ENCODE measurements around the gene STK24. TPM values are rescaled to one million over a fixed set of nuclear protein-coding genes. Genes with fewer than 3 reads are reported as not detected.
"Not testable (repeated sequence)": the region's sequence is repeated elsewhere in the genome, so short reads cannot be mapped to it uniquely, and the experiment has no call there.

Gene STK24
- total RNA-seq, 2 experiments from 2014 or later = 134 to 148 TPM

DNA sequence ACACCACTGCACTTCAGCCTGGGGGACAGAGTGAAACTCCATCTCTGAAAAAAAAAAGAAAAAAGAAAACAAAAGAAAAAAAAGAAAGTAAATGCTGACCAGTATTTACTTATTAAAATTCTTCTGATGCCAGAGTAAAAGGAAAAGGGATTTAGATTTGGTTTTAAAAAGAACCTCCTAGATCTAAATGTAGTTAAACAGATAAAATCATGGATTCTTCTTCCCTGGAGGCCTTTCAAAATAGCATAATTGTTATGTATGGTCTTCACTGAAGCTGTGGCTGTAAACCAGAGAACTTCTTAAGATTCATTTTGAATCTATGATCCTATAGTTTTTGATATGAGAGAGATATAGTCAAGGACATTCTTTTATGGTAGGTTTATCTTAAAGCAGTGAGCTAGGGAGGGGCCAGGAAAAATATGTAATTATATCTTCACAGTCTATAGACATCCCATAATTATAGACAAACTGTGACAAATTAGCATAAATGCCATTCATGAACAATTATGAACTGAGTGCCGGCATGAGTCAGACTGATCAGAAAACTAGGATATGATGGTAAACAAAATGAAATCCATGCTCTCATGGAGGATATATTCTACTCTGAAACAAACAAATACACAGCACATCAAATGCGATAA is 14.9 kb upstream of the STK24 start:
- DNase-seq (no peak), ATAC-seq (no peak)
- H3K4me3 Mint-ChIP-seq = no peak overlapping the region
- H3K9me3 Mint-ChIP-seq (ENCODE audit: low read depth) = no peaks in the 10 kb centered on the region
- peaks cover 2% of the 10 kb centered on the region for H3K36me3 Mint-ChIP-seq
- CTCF ChIA-PET = no interaction called here
- peaks cover 7% of the 10 kb centered on the region for H3K4me1 Mint-ChIP-seq
- H3K27ac Mint-ChIP-seq = no peak overlapping the region
- peaks cover 2% of the 10 kb centered on the region for H3K27me3 Mint-ChIP-seq

DNA sequence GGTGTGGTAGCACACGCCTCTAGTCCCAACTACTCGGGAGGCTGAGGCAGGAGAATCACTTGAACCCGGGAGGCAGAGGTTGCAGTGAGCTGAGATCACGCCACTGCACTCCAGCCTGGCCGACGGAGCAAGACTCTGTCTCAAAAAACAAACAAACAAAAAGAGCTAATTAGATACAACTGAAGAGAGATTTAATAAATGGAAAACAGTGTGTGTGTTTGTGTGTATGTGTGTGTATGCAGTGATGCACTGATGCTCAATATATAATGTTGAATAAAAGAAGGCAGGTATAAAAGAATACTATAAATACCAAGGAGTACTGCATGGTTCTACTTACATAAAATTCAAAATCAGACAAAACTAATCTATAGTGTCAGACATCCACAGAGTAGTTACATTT is 13.6 kb upstream of the STK24 start:
- not testable (repeated sequence) for H3K27me3 Mint-ChIP-seq; H3K4me1 Mint-ChIP-seq; H3K27ac Mint-ChIP-seq; DNase-seq; H3K9me3 Mint-ChIP-seq (ENCODE audit: low read depth); ATAC-seq; H3K36me3 Mint-ChIP-seq; H3K4me3 Mint-ChIP-seq
- CTCF ChIA-PET = interaction anchor here (0.7 kb wide), 1 partner anchor 145 kb away, joined by 3 read pairs; no protein-coding TSS in a partner anchor

- H3K4me1 Mint-ChIP-seq; H3K27me3 Mint-ChIP-seq; ATAC-seq; H3K9me3 Mint-ChIP-seq (ENCODE audit: low read depth); DNase-seq; CTCF ChIA-PET; H3K36me3 Mint-ChIP-seq; H3K4me3 Mint-ChIP-seq; H3K27ac Mint-ChIP-seq: not testable (repeated sequence)
These were observed 12.6 kb upstream of the STK24 start for GRCh38 chr13:98589516-98589915.

DNA sequence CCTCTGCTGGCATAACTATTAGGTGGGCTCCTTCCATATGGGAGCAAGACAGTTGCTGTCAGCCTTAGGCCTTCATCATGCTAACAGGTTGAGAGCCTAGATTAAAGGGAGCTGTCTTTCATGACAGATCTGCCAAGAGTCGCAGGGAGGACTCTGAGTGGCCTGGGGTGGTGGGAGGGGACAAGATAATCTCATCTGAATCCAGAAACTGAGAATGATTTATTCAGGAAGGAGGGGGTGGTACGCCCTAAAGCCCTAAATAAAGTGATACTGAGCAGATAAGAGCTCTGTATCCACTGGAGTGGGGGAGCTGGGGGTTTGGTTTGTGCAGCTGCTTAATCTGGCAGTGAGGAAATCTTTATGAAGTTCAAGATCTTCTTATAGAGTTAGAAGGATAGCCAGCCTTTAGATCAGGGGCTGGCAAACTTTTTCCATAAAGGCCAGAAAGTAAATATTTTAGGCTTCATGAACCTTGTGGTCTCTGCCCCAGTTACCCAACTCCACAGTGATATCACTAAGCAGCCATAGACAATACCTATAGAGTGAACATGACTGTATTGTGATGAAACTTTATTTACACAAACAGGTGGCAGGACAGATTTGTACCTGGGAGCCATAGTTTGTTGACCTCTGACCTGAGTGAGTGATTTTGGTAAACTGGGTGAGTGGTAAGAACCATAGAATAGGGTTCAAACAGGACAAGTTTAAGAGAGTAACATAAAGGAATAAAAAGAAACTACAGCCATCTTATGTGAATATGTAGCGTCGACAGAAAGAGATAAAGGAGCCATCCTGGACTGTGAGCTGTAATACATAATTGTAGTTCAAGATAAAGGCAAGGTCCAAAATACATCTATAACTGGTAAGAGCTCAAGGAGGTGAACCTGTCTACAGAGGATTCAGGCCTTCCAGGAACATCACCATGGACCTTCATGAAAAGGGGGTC is 9.8 kb upstream of the STK24 start:
- CTCF ChIA-PET = interaction anchor here (1.7 kb wide), 1 partner anchor 141 kb away, joined by 6 read pairs; no protein-coding TSS in a partner anchor
- Mint-ChIP-seq H3K9me3 (ENCODE audit: low read depth) (no peaks in the 10 kb centered on the region), H3K4me1 (peaks cover 8% of the 10 kb centered on the region), H3K36me3 (no peaks in the 10 kb centered on the region), H3K27me3 (peaks cover 2% of the 10 kb centered on the region), H3K27ac (no peak overlapping the region), H3K4me3 (no peak overlapping the region)
- ATAC-seq = no peak
- no peak for DNase-seq

- Mint-ChIP-seq H3K4me3 (no peak overlapping the region), H3K9me3 (ENCODE audit: low read depth) (no peaks in the 10 kb centered on the region), H3K4me1 (peaks cover 10% of the 10 kb centered on the region), H3K27me3 (peaks cover 2% of the 10 kb centered on the region), H3K36me3 (no peaks in the 10 kb centered on the region), H3K27ac (no peak overlapping the region)
- ATAC-seq (no peak), DNase-seq (no peak)
- CTCF ChIA-PET = no interaction called here
These were observed 9.0 kb upstream of the STK24 start for GRCh38 chr13:98585946-98586345.

DNA sequence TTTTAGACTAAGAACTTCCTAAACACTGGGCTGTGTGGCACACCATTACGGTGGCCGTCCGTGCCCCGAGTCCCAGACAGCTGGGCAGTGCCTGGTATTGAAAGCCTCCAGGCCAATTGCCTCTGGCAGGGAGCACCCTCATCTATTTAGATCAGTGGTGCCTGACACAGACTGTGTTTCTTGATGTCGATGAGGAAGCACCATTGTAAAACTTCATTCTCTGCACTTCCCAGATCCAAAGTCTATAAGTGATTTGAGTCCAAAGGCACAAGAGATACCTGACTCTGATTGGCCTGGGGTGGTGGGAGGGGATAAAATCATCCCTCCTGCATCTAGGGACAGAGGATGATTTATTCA is 8.5 kb upstream of the STK24 start:
- DNase-seq = no peak
- H3K27me3 Mint-ChIP-seq = peaks cover 2% of the 10 kb centered on the region

GRCh38 chr13:98584668-98585397 is 7.9 kb upstream of the STK24 start:
- Mint-ChIP-seq H3K4me1 (peaks cover 10% of the 10 kb centered on the region), H3K4me3 (no peak overlapping the region), H3K36me3 (no peaks in the 10 kb centered on the region), H3K27me3 (peaks cover 2% of the 10 kb centered on the region), H3K27ac (no peak overlapping the region), H3K9me3 (ENCODE audit: low read depth) (no peaks in the 10 kb centered on the region)
- DNase-seq (no peak), ATAC-seq (no peak)
- CTCF ChIA-PET = interaction anchor here (1.2 kb wide), 1 partner anchor 89 kb away, joined by 3 read pairs; no protein-coding TSS in a partner anchor

More for the DNA sequence above, 8.5 kb upstream of the STK24 start:
- no peak overlapping the region for H3K27ac Mint-ChIP-seq
- CTCF ChIA-PET = no interaction called here
- no peaks in the 10 kb centered on the region for H3K9me3 Mint-ChIP-seq (ENCODE audit: low read depth)
- H3K4me1 Mint-ChIP-seq = peaks cover 10% of the 10 kb centered on the region
- no peaks in the 10 kb centered on the region for H3K36me3 Mint-ChIP-seq
- no peak for ATAC-seq
- no peak overlapping the region for H3K4me3 Mint-ChIP-seq

DNA sequence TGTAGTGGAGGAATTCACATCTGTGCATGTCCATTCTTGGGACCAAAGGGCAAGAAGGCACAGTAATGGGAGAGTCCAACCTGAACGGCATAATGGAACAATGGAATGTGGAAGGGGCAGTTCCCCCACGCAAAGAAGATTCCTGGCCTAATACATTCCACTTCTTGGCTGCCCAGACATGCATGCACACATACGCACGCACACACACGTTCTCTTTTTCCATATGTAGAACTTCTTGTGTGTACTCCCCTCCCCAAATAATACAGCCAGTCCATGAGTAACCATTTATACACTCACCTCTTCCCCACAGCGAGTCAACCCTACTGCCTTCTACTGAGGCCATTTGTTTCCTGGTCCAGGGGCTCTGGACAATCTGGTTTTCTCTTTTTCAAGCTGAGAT is 6.0 kb upstream of the STK24 start:
- ATAC-seq (no peak), DNase-seq (no peak)
- peaks cover 19% of the 10 kb centered on the region for H3K4me1 Mint-ChIP-seq
- H3K27me3 Mint-ChIP-seq = no peaks in the 10 kb centered on the region
- H3K4me3 Mint-ChIP-seq = no peak overlapping the region
- H3K27ac Mint-ChIP-seq = no peak overlapping the region
- H3K9me3 Mint-ChIP-seq (ENCODE audit: low read depth) = no peaks in the 10 kb centered on the region
- CTCF ChIA-PET = interaction anchor here (0.5 to 1.3 kb wide), 2 partner anchors 71 to 259 kb away, joined by 3 to 6 read pairs; no protein-coding TSS in a partner anchor
- peaks cover 2% of the 10 kb centered on the region for H3K36me3 Mint-ChIP-seq

GRCh38 chr13:98581971-98582702 is 5.2 kb upstream of the STK24 start:
- CTCF ChIA-PET = interaction anchor here (1.3 kb wide), 1 partner anchor 71 kb away, joined by 6 read pairs; no protein-coding TSS in a partner anchor
- H3K27ac Mint-ChIP-seq = no peak overlapping the region
- no peaks in the 10 kb centered on the region for H3K27me3 Mint-ChIP-seq
- no peaks in the 10 kb centered on the region for H3K9me3 Mint-ChIP-seq (ENCODE audit: low read depth)
- H3K36me3 Mint-ChIP-seq = peaks cover 2% of the 10 kb centered on the region
- ATAC-seq = no peak
- no peak overlapping the region for H3K4me3 Mint-ChIP-seq
- no peak for DNase-seq
- H3K4me1 Mint-ChIP-seq = peaks cover 24% of the 10 kb centered on the region

DNA sequence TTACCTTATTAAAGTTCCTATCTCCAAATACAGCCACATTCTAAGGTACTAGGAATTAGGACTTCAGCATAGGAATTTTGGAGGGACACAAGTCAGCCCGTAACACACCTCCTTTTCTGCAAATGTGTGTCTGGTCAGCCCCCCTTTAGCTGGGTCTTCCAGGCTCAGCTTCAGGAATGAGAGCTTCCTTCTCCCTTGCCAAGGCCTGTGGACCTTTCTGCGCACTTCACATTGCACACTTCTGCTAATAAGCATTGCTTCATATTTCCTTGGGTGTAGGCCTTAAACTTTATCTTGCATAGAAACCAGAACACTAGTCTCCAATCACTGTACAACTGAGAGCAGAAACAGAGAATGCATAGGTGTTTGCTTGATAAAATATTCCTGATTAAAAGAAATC is 4.5 kb upstream of the STK24 start:
- Mint-ChIP-seq H3K9me3 (ENCODE audit: low read depth) (no peaks in the 10 kb centered on the region), H3K27me3 (no peaks in the 10 kb centered on the region), H3K4me3 (no peak overlapping the region), H3K4me1 (peaks cover 24% of the 10 kb centered on the region), H3K36me3 (peaks cover 2% of the 10 kb centered on the region), H3K27ac (no peak overlapping the region)
- ATAC-seq = no peak
- DNase-seq = no peak
- CTCF ChIA-PET = interaction anchor here (1.2 kb wide), 1 partner anchor 685 kb away, joined by 3 read pairs; no protein-coding TSS in a partner anchor

DNA sequence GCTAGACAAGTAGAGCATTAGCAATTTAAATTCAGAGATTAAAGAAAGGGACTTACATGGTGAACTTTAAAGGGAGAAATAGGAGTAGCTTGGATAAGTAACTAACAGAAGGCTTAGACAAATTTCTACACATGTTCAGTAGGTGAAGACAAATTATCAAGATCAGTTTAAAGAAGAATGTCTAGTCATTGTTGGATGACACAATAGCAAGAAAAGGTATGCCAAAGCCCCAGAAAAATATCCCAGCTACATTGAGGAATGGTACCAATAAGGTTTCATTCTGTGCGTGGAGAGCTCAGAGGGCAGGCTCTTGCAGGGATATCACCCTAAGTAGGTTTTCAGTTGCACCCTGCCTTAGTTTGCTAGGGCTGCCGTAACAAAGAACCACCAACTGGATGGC is 3.5 kb upstream of the STK24 start:
- CTCF ChIA-PET = interaction anchor here (1.0 to 2.0 kb wide), 4 partner anchors 9 to 686 kb away, joined by 3 to 6 read pairs (median 4); no protein-coding TSS in a partner anchor
- no peak for DNase-seq
- no peak overlapping the region for H3K4me3 Mint-ChIP-seq

DNA sequence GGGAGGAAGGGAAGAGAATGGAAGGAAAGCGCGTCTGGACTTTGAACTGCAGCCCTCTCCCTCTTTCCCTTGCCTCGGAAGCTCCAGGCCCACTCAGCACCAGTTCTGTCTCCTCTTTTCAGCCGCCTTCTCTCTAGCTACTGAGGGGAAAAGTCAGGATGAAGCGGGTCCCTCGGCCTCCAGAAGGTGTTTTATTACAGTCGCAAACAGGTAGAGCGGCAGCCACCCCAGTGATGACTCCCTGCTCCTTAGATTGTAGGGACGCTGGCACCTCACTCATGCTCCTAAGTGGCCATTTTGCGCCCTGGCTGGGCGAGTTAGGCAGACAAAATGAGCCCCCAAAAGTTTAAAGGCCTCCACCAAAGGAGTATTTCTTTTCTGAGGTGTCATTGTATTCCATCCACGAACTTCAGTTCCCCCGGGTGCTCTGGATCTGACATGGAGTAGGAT is 954 bp upstream of the STK24 start:
- Mint-ChIP-seq H3K4me3 (peak overlapping the region; percentile 82), H3K27me3 (no peaks in the 10 kb centered on the region), H3K9me3 (ENCODE audit: low read depth) (no peaks in the 10 kb centered on the region), H3K4me1 (peaks cover 43% of the 10 kb centered on the region), H3K27ac (peak overlapping the region; percentile 82), H3K36me3 (peaks cover 18% of the 10 kb centered on the region)
- DNase-seq (no peak), ATAC-seq (no peak)
- CTCF ChIA-PET = interaction anchor here (1.1 to 1.3 kb wide), 3 partner anchors 37 to 132 kb away, joined by 3 read pairs; no protein-coding TSS in a partner anchor

More for the DNA sequence above, 3.5 kb upstream of the STK24 start:
- H3K9me3 Mint-ChIP-seq (ENCODE audit: low read depth) = no peaks in the 10 kb centered on the region
- H3K27ac Mint-ChIP-seq = no peak overlapping the region
- H3K27me3 Mint-ChIP-seq = no peaks in the 10 kb centered on the region
- ATAC-seq = no peak
- H3K36me3 Mint-ChIP-seq = peaks cover 6% of the 10 kb centered on the region
- H3K4me1 Mint-ChIP-seq = peaks cover 24% of the 10 kb centered on the region

Measured in activated CD8-positive, alpha-beta memory T cell treated with anti-CD3 and anti-CD28 coated beads, Interleukin-2, amount 10 ng/mL, durations not matched to agents 7 days and 5 days (primary cell).